ENCODE data around the gene KCND3.

KCND3 gene

DNA sequence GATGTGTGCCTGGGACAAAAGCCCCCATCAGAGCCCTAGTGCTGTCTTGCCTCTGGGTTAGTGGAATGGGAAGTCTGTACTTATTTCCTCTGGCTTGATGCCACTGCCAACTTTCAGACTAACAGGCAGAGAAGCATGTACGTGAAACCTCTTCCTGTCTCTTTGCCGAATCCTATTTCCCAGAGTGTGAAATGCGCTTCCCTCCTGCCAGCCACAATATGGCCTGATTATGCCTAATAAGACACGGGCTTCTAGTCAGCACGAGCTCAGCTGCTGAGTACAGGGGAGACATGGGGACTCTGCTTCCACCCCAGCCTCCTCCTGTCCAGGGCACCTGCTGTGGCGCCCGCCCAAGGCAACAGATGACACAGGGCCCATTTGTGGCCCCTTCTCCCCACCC lies 111.4 kb downstream of the KCND3 start:
- no peak for DNase-seq

DNA sequence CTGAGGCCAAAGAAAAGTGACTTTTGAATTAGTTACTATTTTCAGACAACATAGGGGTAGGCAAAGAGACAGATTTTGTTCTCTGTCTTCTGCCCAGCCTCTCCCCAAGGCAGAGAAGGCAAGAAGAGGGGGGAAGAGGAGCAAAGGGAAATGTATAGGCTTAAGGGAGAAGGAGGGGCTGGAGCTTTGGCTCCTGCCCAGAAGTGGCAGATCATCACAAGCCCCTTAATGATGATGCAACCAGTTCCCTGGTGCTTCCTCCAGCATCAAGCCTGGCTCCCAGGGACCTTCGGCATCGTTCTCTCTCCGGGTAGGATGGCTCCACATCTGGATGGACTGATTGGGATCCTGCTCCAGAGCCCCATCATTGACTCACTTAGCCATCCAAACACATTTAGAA lies 112.8 kb downstream of the KCND3 start:
- DNase-seq = no peak

DNA sequence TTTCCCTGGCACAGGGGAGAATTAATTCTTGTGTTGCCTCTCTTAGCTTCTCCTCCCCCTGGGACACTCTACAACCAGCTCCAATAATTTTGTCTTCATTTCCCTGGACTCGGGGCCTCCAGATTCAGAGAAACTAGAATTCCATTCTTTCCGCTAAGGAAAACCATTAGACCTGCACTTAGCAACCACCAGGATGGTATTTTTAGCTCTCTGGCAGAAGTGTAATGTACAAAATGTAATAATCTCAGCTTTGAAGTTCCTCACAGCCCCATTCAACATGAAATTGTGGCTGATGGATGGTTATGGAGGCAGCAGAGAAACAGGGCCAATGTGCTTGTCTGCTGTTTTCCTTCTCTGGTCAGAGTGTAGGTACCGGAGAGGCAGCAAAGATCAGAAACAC lies 113.8 kb downstream of the KCND3 start:
- no peak for DNase-seq

DNA sequence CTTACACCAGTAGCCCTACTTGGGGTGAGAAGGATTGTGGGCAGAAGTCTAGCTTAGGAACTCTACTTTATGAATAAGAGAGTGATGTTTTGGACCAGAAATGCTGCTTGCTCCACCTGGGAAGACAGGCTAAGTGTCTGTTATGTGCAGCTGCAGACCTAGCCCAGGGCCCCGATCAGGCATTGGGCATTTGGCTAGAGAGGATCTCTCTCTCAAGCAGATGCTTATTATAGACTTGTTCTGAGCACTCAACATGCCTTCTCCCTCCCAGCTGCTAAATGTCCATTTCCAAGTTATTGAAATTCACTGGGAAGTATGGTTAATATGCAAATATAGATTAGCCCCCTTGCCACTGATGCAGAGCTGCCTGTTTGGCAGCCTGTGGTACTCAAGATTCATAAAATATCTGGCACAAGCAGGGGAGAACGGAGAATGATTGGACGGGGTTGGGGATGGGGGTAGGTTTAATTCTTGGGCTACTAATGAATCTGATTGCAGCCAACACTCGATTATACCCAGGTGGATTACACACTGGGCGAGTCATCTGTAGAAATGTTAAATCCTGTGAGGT lies 115.9 kb downstream of the KCND3 start:
- DNase-seq = no peak

DNA sequence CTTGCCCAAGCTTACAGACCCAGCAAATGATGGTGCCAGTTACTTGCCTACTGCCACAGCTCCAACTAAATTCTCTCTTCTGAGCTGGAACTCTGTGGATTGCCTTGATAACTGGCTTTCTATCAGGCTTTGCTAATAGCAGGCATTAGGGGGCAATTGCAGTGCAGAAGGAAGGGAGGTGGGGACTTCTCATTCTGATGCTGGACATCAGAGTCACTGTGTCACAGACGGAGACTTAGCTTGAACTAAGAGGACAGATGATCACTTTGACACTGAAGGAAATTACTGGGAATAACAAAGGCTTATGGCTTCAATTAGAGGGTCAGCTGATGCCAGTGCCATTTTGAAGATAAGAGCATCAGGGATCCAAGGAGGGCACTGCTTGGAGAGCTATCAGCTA lies 119.3 kb downstream of the KCND3 start:
- no peak for DNase-seq

DNA sequence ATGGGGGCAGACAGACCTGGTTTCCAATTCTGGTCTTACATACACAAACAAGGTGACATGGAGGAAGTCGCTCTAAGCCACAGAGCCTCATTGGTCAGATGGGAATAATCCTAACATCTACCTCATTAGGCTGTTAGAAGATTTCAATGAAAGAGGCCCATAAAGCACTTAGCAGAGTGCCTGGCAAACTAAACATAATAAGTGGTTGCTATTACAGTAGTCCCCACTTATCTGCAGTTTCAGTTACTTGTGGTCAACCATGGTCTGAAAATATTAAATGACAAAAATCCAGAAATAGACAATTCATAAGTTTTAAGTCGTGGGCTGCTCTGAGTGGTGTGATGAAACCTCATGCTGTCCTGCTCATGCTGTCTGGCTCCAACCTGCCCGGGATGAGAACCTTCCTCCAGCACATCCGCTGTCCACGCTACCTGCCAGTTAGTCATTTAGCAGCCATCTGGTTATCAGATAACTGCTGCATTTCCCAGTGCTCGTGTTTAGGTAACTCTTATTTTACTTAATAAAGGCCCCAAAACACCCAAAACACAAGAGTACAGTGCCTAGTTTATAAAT lies 121.5 kb downstream of the KCND3 start:
- DNase-seq = no peak

DNA sequence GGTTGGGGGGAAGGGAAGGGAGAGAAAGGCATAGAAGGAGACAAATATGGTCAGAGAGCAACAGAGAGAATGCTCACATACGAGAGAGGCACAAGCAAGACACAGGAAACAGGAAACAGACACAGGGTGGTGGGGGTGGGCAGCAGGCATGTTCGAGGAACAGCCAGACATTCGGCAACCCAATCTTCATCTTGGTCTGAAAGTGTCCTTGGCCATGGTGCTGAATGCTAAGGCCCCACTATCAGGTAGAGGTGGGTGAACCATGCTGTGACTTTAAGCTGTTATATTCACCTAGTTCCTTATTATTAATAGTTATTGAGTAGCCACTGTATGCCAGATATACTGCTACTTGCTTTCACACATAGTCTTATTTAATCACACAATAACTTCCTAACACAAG lies 124.6 kb downstream of the KCND3 start:
- no peak for DNase-seq

DNA sequence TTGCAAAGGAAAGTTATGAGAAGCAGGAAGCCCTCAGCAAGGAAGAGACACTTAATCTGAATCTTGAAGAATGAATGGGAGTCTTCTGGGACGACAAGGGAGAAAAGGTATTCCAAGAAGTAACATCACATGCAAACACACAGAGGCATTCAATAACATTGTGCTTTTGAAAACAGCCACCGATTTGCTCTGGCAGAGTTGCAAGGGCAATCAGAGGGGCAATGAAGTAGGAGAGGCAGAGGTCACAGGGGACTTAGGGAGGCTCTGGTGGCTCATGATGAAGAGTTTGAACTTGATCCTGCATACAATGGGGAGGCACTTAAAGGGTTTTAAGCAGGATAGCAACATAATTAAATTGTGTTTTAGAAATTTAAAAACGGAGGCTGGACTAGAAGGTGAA lies 126.1 kb downstream of the KCND3 start:
- DNase-seq = no peak

DNA sequence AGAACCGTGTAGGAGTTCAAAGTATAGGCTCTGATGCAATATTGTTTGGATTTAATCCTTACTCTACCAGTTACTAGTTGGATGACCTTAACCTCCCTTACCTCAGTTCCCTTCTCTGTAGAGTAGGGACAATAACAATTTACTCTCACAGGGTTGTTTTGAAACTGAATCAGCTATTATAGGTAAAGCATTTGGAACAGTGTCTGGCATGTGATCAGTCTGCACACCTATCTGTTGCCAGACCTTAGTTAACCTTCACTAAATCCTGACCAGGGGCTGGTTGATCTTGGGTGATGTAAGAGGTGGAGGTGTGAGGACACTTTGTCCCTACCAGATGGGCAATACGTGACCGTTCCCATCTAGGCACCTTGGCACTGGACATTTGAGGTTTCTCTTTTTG lies 126.9 kb downstream of the KCND3 start:
- DNase-seq = no peak

DNA sequence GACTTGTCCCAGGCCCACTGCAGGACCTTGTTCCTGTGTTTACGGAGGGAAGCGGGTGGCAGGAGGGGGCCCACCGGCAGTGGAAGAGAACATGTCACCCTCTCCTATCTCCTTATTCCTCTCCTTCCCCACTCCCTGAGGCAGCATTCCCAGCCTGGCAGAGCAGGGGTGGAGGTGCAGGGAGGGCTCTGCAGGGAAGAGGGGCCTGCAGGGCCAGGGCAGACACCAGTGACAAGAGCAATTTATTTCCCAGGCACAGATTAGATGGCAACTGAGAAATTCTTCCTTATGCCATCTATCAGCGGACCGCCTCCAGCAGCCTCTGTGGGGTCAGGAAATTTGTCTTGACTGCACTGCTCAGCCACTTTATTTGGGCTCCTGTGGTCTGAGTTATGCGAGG lies 127.9 kb downstream of the KCND3 start:
- no peak for DNase-seq

DNA sequence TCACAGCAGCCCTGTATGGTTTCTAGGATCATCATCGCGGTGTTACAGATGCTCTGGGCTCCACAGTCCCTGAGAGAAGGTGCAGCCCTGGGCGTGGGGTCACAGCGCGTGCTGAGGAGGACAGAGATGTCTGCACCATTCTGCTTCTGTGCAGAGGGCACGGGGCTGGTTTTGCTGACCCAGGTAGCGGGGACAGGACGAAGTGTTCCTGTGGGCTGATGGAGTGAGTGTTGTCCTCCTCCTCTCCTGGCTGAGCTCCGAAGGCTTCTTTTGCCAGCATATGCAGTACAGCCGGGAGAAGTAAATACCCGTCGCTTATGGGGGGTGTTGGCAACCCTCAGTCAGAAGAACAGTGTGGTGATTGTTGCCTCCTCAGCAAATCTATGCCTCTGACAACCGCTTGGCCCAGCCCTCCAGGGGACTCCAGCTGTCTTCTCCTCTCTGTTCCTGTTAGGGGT lies 132.2 kb downstream of the KCND3 start:
- no peak for DNase-seq

DNA sequence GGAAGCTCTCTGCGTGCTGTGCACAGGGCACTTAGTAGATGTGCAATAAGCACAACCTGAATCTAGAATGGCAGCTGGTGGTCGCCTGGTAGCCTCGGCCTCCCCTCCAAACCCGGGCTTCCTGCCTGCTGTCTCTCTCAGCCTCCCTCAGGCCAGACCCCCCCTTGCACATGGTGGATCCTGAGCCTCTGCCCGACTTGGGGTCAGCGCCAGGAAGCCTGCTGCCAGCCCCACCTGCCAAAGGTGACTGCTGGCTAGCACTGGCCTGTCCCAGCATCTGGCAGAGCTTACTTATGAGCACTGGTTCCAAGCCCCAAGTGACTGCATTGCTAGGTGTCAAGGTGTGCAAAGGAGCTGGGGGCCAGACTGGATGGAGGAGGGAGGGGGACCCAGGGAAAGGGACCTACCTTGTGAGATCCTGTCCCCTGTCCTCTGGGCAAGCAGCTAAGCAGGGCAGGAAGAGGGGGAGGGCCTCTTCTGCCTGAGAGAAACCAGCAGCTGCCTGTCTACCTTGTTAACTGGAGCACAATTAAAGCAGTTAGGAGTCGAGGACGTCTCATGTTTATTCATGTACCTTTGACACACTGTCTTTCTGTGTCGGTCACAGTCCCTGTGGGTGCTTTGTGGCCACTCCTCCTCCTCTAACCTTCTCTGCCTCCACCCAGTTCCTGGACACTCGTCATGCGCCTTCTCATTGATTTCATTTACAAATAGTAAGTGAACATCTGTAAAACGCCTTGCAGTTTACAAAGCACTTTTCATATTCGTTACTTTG lies 132.9 kb downstream of the KCND3 start:
- DNase-seq = no peak

DNA sequence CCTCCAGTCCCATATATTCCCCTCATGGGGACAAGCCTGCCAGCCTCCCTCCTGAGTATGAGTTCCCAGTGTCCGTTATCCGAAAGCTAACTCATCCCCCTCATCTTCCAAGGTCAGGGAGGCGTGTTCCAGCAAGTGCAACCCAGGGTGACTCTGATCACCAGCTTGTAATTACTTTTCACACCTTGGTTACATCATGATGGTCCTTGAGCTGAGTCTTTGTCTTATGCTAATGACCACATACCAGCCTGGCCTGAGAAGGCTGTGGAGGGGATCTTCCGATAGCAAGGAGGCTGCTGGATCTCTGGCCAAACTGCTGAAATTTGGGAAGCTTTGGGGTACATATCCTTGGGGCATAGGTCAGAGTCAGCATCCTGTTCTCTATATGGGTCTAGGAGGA lies 134.2 kb downstream of the KCND3 start:
- DNase-seq = no peak

DNA sequence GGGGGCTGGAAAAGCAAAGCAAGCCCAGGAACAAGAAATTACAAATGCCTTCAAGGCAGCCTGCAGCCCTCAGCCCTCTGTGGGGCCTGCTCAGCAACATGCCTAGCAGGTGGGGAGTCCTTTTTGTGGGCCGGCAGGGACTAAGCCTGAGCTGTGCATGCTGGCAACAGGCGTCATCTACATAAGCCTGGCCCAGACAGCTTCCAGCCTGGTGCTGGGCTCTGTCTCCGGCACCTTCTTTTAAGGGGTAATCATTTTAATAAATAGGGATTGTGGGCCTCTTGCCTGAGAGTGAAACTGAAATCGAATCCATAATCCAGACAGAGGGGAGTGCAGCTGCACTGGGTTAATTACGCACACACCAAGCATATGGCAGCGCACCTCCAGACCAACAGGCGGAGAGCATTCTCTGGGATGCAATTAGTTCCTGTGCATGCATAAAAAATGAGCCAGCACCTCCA lies 137.2 kb downstream of the KCND3 start:
- no peak for DNase-seq

DNA sequence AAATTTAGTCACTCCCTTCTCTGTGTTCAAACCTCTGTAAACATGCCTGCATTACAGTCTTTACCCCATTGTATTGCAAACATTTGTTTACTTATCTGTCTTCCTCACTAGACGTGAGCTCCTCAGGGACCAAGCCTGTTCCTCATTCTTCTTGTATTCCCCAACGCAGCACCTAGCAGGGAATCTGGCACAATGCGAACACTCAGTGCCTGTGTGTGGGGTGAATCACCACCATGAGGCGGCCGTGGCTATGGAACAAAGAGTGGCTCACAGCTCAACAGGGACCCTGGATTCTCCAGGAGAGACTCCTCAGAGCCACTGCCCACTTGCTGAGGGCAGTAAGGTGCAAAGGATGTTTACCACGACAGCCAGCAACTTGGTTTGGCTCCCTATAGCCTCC lies 137.9 kb downstream of the KCND3 start:
- DNase-seq = no peak

DNA sequence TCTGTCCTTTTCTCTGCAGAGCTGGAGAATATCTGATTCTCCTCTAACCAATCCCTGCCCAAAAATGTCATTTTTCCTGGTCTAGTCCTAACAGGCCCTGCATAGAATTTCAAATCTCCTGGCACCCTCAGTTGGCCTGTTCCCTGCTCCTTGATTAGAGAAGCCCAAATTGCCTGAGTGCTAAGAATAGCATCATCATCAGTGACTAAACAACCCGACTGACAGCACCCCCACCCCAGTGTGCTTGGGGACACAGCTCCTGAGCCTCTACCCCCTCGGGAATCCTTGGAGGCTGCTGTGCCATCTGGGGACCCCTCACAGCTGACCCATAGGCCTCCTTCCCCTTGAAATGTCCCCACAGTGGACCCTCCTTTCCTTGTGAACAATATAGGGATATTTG lies 139.4 kb downstream of the KCND3 start:
- DNase-seq = no peak

DNA sequence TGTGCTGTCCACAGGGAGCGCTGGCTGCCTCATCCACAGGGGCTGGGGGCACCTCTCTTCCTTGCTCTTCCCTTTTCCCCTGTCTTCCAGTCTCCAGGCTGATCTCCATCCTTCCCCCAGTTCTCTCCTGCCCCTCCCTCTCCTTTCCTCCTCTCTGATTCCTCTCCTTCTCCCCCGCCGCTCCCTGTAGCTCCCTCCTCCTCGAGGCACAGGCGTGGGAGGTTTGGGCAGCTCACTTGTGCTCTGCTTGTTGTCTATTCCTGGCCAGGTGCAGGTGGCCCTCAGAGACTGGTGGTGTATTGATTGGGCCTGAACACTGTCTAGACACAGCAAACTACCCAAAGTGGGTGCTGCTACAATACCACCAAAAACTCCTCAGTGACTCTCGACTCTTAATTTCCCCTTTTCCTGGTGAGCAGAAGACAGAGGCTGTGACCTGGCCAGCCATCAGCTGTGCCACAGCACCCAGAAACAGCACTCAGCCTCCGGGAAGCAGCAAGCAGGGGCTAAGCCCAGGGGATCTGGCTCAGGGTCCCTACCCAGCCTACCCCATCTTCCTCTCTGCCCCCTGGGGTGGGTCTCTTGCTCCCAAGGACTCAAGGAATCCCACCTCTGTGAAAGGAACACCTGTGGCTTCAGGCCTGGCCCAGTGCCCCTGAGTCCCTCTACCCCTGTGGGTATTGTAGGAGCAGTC lies 140.5 kb downstream of the KCND3 start:
- DNase-seq = no peak

DNA sequence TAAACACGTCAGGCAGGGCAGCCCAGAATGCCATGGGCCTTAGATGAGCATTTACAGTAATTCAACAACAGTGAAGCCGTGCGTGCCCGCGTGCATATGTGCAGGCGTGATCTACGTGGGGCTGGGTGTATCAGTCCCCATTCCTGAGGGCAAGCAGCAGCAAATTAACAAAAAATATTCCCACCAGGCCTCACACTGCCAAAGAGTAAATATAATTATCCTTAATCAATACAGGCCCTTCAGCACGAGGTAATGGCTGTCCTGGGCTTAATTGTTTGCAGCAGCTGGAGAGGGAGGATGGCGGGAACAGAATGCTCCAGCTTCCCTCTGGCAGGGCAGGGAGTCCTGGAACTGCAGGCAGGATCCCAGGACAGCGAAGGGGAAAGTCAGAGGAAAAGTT lies 142.0 kb downstream of the KCND3 start:
- no peak for DNase-seq

DNA sequence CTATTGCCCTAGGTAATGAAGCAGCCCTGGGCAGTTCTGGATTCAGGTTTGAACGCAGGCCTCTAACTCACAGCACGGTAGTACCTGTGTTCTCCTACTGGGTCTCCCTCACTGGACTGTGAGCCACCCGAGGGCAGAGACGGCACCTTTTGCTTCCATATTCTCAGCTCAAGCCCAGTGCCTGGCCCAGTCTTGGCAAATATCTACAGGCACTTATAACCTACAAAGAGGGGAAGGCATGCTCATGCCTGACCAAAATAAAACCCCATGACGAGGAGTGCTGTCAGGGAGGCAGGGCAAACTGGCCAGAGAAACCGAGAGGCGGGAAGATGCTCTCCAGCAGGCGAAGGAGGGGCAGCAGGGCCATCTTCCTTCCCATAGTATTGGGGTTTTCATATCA lies 142.6 kb downstream of the KCND3 start:
- no peak for DNase-seq

DNA sequence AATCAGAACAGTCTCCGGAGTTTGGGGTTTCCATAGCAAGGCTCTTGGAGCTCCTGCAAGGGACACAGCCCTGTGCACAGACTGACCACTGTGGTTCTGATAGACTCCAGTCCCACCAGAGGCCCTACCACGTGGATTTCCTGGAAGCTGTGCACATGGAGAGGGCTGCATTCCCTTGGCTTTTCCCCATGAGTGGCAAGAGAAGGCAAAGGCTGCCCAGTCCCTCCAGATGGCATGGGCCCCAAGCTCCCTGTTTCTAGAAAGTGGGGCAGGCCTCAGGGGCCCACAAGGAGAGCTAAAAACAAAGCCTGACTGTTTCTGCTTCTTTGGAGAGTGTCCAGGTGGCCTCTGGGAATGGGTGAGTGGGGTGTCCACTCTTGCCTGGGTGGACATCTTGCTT lies 146.3 kb downstream of the KCND3 start:
- DNase-seq = no peak

DNA sequence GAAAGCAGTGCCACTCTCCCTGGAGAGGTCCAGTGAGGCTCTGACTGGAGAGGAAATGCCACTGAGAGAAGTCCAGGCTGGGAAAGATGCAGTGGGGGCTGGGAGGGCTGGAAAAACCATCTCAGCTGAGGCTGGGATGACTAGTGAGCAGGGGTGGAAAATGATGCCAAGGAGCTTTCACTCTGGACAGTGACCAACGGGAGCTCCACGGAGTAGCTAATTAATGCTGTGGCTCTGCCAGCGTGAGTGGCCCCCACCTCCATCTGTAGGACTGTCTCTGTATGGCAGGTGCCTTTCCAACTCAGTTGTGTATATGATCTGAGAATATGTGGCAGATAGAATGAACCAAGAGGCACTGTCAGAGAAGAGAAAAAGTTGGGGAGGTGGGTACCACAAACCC lies 147.1 kb downstream of the KCND3 start:
- DNase-seq = no peak

DNA sequence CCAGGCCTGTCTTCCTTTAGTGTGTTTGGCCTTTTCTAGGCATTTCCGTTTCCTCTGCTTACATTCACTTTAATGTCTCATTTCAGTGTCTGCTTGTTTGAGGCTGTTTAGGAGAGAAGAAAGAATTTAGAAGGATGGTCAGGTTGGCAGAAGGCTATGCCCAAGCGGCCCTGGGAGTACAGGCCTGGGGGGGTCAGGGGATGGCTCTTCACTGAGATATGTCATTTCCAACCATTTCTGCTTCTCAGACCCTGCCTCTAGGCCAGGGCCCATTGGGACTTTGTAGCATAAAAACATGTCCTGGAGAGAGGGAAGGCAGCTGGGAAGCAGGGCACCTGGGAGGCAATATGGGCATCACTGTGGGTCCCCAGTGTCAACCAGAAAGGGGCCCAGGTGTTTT lies 147.7 kb downstream of the KCND3 start:
- no peak for DNase-seq

DNA sequence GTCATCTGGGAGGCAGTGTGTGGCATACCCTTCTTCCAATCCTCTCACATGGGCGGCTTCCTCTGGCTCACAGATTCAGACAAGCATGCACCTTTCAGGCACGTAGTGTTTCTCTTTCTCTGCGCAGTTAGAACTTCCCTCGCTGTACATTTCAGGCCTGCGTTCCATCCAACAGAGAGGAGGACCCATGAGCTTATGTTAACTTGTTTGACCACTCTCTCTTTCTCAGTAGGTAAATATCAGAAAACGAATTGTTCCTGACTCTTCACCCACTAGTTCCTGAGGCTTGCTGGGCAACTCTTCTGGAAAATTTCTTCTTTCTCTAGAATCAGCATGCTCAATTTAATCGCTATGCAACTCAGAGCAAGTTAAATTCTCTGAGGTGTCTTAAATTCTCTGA lies 148.3 kb downstream of the KCND3 start:
- no peak for DNase-seq

DNA sequence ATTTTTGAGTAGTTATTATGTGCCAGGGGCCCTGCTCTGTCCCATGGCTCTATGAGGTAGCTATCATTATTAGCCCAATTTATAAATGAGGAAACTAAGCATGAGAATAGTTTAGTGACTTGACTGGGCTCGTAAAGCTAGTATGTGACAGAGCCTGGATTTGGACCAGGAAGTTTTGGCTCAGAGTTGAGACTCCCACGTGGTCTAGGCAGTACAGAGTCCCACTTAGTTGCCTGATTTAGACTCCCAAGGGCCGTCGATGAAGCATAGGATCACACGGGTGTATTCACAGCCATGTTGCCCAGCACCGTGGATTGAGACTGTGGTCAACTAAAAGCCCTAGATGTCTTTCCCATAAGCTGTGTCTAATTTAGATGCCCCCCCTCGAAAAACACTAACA lies 152.1 kb downstream of the KCND3 start:
- no peak for DNase-seq

All from stimulated activated CD4-positive, alpha-beta T cell treated with anti-CD3 and anti-CD28 coated beads, Interleukin-15, amount 100 ng/mL, for 24 hours (primary cell).